HPDE6-E6E7 (cell line): ENCODE data around the gene IHH.

Source experiments
- DNase-seq: peaks from one replicate; pipeline ENCODE4 v3.0.0; 2011; ENCODE audit warnings: missing footprints; ENCODE audit errors: extremely low spot score

Gene IHH

DNA sequence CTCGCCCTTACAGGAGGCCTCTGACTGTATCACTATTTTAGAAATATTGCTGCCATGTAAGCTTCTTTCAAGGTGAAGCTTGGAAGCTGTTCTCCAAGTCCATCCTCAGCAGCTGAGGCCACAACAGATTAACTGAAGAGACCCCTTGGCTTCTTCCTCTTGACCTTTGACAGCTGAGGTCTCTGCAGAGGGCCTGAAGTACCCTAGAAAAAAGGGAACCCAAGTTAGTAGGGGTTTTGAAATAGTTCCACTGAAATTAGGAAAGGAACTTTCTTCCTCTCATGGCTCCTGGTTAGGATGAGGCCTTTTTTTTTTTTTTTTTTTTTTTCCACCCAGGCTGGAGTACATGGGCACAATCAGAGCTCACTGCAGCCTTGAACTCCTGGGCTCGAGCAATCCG, 15.5 kb upstream of the IHH start:
- no peak for DNase-seq

DNA sequence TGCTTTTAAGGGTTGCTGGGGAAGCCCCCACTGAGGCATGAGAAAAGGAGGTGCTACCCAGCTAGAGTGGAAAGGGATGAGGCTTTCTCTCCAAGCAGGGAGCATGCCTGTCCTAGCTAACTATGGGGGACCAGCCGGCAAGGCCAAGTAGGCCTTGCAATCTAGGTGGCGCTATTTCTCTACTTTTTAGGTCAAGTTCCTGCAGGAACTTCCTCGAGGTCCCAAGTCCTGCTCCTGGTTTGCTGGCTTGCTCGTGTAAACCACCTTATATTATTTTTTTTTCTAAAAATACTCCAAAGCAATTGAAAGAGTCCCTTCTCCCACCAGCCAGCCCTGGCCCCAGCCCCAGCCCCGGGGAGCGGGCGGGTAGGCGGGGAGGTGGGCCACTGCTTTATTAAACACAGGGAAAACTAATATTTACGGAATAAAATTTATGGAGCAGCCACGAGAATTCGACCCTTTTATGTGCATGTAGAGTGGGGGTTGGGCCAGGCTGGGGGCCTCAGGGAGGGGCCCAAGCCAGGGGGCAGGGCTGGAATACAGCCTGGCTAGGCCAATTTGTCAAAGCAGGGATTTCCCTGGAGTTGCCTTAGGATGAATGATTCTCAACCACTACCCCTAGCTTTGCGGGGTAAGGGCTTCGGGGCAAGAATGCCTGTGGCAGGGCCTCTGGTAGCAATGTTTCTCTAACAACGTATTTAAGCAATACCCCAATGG, 12.8 kb upstream of the IHH start:
- no peak for DNase-seq

DNA sequence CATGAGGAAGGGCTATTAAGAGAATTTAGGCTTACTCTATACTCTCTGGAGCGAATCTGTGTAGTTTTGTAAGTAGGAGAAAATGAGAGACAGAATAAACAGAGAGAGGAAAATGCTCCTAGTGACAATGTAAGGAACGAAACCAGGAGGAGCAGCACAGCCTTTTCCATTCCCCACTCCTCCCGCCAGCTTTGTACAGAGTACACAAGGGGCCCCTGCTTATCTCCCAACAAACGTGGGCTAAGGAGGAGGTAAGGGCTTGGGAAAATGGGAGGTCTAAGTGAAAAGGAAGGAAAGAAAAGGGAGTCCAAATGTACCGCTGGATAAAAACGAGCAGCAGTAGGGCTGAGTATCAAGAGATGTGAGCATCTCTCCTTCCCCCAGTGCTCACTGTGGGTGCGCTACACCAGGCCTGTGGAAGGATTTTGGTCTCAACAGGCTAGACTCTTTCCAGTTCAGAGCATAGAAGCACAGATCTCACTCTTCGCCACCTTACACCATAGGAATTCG, 12.1 kb upstream of the IHH start:
- DNase-seq: no peak

DNA sequence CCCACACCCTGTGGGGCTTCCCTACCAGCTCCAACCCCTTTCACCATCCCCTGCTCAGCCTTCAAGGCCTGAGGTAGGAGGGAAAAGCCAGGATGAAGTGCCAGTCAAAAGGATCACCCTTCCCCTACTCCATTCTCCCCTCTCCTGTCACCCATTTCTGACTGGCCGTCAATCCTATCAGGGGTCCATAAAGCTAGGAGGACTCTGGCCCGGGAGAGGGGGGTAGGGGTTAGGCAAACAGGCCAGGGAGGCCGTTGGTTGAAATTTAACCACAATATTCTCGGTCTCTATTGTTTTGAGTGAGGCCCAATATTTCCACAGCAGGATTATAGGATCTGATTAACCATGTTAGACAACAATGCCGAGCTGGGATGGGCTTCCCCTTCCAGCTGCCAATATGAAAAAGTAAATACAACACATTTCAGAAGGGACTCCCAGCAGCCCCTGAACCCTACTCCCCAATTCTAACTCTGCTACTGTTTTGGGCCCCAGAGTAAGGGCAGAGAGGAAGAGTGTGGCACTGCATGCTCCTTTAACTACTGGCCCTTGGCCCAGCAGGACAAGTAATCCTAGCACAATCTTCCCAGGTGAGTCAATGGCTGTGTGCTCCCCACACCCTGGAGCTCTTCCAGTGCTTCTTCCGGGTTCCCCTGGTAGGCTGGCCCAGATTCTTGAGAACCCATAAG, 10.6 kb upstream of the IHH start:
- DNase-seq: peak; percentile 55

DNA sequence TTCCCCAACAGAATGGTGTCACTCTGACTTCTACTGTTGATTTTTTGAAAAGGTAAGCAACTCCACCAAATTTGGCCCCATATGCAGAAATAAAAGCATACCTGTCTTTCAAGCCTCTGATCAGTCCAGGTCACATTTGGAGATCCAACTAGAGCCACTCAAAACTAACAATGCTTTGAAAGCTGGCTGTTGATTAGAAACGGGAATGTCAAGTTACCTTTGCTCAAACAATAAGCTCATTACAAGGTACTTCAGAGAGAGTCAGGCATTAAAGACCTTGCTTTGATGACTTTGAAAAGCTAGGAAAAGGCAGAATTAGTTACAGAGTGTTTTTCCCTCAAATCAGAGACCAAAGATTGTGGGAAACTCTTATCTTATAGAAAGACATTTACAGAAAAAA, 4.8 kb upstream of the IHH start:
- no peak for DNase-seq

DNA sequence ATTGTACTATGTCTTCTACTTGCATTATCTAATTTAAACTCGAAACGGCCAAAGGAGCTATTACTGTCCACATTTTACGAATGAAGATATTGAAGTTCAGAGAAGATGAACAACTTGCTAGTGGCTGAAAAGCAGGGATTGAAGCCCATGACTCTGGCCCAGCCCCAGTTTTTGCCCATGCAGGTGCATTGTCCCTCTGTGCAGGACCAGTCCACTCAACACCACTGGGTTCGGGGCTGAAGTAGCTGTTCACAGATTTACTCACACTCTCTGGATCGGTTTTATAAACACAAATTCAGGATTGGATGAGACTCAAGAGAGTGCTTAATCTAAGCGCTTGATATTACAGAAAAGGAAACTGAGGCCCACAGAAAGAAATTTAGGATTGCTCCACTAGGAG, 1.4 kb upstream of the IHH start:
- no peak for DNase-seq

DNA sequence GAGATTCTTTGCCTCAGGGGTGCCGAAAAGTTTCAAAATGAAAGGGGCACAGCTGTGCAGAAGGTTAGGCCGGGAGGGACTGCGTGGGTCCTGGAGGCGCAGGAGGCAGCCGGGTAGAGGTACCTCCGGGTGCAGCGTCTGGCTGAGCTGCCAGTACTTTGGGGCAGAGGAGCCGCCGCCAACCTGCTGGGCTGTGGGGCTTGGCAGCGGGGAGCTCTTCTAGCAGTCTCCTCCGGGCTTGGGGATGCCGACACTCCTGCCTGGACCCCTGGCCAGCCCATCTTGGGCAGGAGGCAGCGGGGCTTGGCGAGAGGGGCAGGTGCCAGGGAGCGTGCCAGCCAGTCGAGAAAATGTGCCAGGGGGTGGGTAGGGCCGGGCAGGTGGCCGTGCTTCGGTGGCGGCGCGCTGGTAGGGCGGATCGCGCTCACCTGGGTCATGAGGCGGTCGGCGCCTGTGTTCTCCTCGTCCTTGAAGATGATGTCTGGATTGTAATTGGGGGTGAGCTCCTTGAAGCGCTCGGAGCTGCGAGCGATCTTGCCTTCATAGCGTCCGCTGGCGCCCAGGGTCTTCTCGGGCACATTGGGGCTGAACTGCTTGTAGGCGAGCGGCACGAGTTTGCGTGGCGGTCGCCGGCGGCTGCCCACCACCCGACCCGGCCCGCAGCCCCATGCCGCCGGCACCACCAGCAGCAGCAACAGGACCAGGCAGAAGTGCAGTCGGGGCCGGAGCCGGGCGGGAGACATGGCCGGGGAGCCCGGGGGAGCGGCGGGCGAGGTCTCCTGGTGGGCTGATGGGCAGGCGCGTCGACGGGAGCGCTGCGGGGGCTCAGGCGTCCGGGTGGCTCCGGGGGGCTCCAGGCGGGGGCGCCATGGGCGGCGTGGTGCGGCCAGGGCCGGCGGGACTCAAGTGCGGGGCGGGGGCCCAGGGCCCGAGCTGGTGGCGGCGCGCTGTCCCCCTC, 717 bp downstream of the IHH start:
- no peak for DNase-seq

DNA sequence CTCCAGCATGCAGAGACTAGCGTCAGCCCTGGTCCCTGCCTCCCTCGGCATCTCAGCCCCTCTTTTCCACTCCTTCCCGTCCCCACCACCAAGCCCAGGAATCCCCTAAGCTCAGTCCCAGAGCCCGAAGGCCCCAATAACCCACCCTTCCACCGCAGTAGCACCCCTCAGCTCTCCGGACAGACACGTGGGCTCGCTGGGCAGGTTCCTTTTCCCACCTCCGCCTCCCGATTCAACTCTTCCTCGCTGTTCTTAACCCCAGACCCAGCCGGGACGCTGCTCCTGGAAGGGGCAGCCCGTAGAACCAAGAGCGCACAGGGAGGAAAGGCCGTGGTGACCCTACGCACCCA, 1.4 kb downstream of the IHH start:
- no peak for DNase-seq

DNA sequence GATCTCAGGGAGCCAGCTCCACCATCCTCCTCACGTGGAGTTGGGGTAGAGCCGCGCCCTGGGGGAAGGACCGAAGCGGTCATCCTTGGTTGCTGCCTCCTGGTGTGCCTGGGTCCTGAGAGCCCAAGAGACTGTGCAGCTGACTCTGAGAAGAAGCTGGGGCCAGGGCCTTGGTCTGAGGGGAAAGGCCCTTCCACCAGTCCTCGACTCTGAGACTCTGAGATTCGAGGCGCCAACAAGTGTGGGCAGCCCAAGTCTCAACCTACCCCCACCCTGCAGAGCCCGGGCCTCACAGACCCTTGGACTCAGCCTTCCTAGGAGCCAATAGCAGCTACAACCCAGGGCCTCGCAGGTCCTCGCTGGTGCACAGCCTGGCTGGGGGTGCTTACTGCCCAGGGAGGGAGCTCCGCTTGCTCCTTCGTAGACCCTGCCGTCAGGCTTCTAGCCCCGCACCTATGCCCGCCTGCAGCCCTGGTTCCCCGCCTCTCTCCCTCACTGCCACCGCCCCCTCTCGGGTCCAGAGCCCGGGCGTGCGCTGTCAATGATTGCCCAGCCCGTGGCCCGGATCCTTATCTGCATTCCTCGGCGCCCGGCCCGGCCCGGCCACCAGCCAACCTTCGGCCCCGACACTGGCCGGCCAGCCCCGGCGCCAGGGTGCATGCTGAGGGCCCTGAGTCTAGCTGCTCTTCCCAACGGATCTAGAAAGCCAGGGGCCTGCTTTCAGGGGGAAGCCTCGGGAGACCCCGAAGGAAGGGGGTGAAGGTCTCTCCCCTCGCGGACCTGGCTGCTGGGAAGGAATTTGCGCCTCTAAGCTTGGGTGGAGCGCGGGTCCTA, 2.0 kb downstream of the IHH start:
- no peak for DNase-seq

DNA sequence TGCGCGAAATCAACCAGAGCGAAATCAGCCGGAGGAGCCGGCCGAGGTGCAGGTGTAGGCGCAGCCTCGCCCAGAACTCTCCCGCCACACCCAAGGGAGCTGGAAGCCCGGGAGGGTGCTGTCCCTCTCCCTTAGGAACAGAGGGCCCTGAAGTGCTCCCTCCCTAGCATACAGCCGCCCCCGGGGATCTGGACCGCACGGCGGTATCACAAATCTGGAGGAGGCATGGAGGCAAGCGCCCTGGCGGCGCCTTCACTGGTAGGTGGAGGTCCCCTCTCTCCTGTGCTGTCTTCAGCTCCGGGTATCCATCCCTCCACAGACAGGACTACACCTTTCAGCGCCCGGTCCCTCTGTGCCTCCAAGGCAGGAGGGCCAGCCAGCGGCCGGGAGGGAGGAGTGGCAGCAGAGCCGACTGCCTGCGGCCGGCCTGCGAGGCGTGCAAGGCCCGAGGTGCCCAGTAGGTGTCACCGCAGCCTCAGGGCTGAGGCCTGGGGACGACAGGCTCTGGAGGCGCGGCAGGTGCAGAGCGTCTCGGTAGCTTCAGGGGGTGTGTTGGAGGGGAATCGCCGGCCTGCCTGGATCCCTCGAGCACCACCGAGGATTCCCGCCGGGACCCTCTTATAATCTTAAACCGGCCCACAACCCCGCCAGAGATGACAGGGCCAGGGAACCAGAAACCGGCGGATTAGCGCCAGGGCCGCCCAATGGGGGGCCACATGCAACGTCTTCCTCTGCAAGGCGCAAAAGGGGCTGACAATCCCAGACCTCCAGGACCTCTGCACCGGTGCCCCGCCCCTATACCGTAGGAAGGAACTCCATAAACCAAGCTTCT, 2.8 kb downstream of the IHH start:
- peak; percentile 42 for DNase-seq

DNA sequence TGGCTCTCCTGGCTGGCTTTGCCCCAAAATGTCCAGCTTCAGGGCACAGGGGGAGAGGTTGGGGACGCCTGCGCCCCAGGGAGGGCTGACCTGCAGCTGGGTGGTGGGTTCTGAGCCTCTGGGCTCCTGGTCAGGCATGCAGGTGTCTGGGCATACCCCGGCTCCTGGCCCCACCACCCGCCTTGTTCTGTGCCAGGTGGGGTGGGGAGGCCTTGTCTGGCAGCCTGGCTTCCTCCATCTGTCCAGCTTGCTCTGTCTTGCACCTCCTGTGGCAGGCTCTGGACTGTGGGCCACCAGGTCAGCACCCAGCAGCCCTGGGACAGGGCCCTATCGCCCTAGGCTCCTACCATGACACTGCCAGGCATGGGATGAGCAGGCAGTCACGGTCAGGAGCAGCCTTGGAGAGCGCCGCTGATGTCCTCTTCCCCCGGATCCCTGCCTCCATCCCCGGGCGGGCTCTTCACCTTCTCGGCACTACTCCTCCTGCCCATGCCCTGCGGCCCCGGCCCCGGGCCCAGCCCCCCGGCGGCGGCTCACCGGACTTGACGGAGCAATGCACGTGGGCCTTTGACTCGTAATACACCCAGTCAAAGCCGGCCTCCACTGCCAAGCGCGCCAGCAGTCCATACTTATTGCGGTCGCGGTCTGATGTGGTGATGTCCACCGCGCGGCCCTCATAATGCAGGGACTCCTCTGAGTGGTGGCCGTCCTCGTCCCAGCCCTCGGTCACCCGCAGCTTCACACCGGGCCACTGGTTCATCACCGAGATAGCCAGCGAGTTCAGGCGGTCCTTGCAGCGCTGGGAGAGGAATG, 3.6 kb downstream of the IHH start:
- no peak for DNase-seq

DNA sequence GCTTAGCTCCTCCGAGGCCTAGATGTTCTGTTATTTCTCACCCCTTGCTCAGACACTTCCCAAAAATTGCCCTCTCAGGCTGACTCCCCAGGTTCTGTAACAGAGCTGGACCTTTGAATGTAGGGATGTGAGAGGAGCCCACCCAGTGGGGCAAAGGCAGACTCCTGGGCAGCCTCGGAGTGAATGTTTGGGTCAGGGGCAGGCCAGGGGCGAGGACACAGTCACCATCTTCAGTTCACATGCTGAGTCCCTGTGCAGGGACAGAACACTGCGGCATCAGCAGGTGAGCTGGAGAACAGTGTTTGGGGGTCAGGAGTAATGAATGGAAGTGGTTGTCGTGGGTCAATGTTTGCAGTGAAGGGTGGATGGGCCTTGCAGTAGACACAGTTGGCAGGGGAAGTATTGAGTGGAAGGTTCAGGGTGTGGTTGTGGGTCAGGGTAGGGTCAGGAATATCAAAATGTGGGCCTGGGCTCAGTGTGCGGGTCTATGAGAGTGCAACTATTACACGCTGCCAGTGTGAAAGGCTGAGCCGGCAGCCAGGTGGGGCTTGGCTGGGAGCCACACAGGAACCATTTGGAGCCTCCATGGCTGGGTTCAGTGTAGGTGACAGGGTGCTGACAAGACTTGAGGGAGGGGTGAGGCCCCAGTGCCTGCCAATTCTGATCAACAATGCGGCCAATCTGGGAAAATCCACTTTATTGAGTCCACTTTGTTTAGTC, 4.4 kb downstream of the IHH start:
- DNase-seq: no peak

DNA sequence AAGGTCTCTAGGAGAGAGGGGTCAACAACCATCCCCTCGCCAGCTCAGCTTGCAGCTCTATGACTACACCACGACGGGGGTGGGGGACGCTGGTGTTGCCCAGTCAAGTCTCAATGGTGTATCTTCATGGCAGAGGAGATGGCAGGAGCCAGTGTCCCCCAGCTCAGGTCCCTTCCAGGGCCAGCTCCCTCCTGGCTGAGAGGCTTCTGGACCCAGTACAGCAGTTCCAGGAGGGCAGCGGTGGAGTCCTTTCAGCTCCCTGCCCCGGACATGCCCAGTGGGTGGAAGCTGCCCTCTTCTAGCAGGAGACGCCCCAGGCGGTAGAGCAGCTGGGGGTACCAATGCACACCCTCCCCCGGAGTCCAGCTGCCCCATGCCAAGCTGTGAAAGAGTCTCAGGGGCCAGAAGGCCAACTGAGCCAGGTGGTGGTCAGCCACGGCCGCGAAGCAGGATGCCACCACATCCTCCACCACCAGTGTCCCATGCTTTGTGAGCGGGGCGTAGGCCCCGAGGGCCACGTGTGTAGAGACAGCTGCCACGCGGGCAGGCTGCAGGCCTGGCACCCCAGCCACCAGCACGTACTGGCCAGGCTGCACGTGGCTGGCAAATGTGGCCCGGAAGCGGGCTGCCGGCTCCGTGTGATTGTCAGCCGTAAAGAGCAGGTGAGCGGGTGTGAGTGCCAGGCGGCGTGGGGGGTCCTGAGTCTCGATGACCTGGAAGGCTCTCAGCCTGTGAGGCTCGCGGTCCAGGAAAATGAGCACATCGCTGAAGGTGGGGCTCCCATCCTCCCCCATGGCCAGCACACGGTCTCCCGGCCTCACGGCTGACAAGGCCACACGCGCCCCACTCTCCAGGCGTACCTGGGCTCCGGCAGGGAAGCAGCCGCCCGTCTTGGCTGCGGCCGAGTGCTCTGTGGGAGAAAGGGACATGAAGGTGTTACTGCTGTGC, 5.5 kb downstream of the IHH start:
- no peak for DNase-seq

DNA sequence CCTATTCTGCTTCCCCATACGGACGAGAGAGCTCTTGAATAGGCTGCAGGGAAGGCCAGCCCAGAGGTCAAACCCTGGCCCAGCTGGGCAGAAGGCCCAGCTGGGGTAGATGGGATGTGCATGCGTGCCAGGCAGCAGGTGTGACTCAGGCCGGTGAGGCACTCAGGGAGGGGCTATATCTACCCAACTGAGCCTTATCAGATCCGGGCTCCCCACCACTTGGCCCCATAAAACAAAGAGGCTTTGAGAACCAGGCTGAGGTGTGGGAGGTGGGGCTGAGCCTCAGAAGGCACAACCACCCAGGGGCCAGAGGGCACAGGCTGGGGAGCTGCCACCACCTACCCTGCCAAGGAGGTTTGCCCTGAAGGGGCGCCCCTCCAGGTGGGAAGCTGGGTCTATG, 11.4 kb downstream of the IHH start:
- DNase-seq: no peak

DNA sequence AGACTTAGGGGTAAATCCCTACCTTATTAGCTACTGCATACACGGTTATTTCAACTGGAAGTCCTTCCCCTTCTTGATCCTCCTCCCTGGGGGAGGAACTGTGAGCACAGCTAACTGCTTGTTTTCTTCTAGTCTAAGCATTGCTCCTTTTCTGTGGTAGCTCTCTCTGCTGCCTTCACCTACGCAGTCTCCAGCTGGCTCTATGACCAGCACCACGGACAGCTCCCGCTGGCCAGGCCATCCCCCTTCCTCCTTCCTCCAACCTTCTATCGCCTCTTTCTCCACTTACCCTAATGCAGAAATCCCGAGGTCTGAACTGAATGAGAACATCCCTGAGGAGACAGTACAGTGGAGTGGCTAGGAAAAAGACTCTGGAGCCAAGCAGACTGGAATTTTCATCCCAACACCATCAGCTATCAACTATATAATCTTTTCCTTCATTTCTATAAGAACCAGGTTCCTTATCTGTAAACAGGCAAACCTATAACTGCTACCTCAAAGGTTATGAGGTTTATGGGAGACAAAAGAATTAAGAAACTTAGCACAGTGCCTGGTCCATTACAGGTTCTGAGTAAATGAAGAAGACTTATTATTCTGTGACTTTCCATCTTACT, 14.7 kb downstream of the IHH start:
- DNase-seq: peak; percentile 49

DNA sequence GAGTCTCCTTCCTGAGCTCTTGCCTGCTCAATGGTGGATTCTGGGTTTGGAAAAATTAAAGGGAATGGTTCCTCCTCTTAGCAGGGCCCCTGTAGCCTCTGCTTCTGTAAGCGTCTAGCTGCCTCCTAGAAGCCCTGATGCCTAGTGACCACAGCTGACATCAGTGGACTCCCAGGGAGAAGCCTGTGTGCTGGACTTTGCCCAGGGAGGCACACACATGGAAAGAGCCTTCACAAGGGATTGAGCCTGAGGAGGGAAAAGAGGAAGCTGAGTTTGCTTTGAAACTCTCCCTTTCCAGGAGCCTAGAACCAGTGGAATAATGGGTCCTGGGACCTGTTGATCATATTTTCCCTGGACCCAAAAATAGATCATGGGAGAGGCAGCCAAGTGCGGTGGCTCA, 18.0 kb downstream of the IHH start:
- DNase-seq: no peak

DNA sequence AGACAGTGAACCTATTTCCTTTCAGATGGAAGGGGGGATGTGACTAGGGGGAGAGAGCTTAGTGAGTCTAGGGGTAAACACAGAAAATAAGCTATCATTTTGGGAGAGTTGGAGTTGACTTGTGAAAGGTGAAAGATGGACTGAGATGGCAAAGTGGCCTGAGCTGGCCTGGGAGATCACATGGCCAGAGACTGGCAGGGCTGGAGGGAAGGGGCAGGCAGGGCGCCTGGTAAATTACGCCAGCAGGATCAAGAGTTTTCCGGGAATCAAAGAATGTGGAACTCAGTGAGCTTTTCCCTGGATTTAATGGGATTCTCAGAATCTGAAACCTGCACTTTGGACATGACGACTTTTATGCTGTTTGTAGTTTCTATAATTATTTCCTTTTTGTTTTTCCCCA, 18.6 kb downstream of the IHH start:
- no peak for DNase-seq

DNA sequence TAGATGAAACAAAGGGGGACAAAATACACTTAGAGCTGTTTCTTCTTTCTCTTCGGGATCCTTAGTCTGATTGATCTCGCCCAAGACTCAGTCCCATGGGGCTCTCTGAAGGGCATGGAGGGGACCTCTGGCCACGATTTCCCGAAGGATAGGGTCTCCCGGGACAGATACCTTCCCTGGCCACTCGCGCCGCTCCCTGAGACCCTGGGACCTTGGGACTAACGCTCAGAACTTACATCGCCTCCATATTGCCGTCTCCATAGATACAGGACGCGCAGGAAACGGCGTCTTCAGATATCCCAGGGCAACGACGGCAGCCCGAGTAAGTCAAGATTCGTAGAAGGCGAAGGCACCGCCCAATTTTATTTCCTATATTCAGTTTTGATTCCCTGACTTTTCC, 19.5 kb downstream of the IHH start, which contains the start of gene CFAP65:
TSS of gene CFAP65 (minus strand) at position 265 of the 400 bp plus-strand sequence. CDS start 2,468 bp downstream, outside the sequence.
- no peak for DNase-seq
